ENCODE measurements around the gene NKD1. TPM values are rescaled to one million over a fixed set of nuclear protein-coding genes. Genes with fewer than 3 reads are reported as not detected.
A peak's percentile ranks its signal among the peaks of the same experiment; 100 is the strongest.

The NKD1 gene
- polyA plus RNA-seq, 1 experiment: not detected

- no peak overlapping the region for H3K4me3 ChIP-seq (ENCODE audit: low read depth, low read length)
- no peak for DNase-seq (ENCODE audit: low read depth, low spot score)
- H3K27me3 ChIP-seq (ENCODE audit: control insufficient read depth, insufficient read depth, low read length): peaks cover 8% of the 10 kb centered on the region
- TF ChIP-seq, protein P1, sequence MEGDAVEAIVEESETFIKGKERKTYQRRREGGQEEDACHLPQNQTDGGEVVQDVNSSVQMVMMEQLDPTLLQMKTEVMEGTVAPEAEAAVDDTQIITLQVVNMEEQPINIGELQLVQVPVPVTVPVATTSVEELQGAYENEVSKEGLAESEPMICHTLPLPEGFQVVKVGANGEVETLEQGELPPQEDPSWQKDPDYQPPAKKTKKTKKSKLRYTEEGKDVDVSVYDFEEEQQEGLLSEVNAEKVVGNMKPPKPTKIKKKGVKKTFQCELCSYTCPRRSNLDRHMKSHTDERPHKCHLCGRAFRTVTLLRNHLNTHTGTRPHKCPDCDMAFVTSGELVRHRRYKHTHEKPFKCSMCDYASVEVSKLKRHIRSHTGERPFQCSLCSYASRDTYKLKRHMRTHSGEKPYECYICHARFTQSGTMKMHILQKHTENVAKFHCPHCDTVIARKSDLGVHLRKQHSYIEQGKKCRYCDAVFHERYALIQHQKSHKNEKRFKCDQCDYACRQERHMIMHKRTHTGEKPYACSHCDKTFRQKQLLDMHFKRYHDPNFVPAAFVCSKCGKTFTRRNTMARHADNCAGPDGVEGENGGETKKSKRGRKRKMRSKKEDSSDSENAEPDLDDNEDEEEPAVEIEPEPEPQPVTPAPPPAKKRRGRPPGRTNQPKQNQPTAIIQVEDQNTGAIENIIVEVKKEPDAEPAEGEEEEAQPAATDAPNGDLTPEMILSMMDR (IDR thresholded peaks at IDR 0.05; ENCODE audit: low read depth, low read length): peak; percentile 47
- POLR2A ChIA-PET: interaction anchor here (0.6 kb wide), 1 partner anchor 154 kb away, joined by 3 read pairs; no protein-coding TSS in a partner anchor
- H3K27ac ChIP-seq (ENCODE audit: low read depth, low read length): no peak overlapping the region
- H3K9me3 ChIP-seq (ENCODE audit: control insufficient read depth, insufficient read depth, low read length): no peaks in the 10 kb centered on the region
- CTCF ChIA-PET: interaction anchor here (0.6 to 4.3 kb wide), 12 partner anchors 34 to 213 kb away, joined by 3 to 59 read pairs (median 3); no protein-coding TSS in a partner anchor
These were observed 45.4 kb downstream of the NKD1 start for GRCh38 chr16:50593410-50594150.

- no peak overlapping the region for H3K27ac ChIP-seq (ENCODE audit: low read depth, low read length)
- H3K4me3 ChIP-seq (ENCODE audit: low read depth, low read length): no peak overlapping the region
- H3K27me3 ChIP-seq (ENCODE audit: control insufficient read depth, insufficient read depth, low read length): peaks cover 8% of the 10 kb centered on the region
- TF ChIP-seq, protein P1 (IDR thresholded peaks at IDR 0.05; ENCODE audit: low read depth, low read length): no peak
- ChIA-PET POLR2A (interaction anchor here (0.6 kb wide), 1 partner anchor 153 kb away, joined by 3 read pairs; no protein-coding TSS in a partner anchor), CTCF (interaction anchor here (0.6 to 4.3 kb wide), 12 partner anchors 33 to 212 kb away, joined by 3 to 59 read pairs (median 3); no protein-coding TSS in a partner anchor)
- no peak for DNase-seq (ENCODE audit: low read depth, low spot score)
- H3K9me3 ChIP-seq (ENCODE audit: control insufficient read depth, insufficient read depth, low read length): no peaks in the 10 kb centered on the region
These were observed 46.4 kb downstream of the NKD1 start for GRCh38 chr16:50594308-50595260.

DNA sequence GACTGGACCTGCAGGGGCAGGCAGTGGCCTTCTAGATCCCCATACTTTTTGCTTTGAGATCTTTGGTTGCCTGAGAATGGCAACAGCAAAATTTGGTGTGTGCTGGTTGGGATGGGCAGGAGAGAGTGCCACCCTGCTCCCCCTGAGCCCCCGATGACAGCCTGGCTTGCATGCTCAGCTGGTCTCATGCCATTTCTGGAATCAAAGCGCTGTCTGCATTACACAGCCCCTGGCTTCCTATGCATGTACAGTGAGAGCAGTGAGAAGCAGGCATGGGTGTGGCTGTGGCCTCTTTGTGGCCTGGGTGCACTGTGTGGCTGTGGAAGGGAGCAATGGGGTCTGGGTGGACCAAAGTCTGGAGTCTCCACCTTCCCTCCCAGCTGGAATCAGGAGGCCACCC lies 47.7 kb downstream of the NKD1 start:
- POLR2A ChIA-PET: no interaction called here
- H3K27ac ChIP-seq (ENCODE audit: low read depth, low read length): no peak overlapping the region
- peaks cover 8% of the 10 kb centered on the region for H3K27me3 ChIP-seq (ENCODE audit: control insufficient read depth, insufficient read depth, low read length)
- TF ChIP-seq, protein P1 (IDR thresholded peaks at IDR 0.05; ENCODE audit: low read depth, low read length): no peak
- DNase-seq (ENCODE audit: low read depth, low spot score): no peak
- no peak overlapping the region for H3K4me3 ChIP-seq (ENCODE audit: low read depth, low read length)
- CTCF ChIA-PET: no interaction called here
- no peaks in the 10 kb centered on the region for H3K9me3 ChIP-seq (ENCODE audit: control insufficient read depth, insufficient read depth, low read length)

GRCh38 chr16:50596762-50597450 lies 48.7 kb downstream of the NKD1 start:
- DNase-seq (ENCODE audit: low read depth, low spot score): no peak
- Histone ChIP-seq H3K27me3 (ENCODE audit: control insufficient read depth, insufficient read depth, low read length) (peaks cover 9% of the 10 kb centered on the region), H3K27ac (ENCODE audit: low read depth, low read length) (no peak overlapping the region), H3K9me3 (ENCODE audit: control insufficient read depth, insufficient read depth, low read length) (no peaks in the 10 kb centered on the region), H3K4me3 (ENCODE audit: low read depth, low read length) (no peak overlapping the region)
- ChIA-PET CTCF (no interaction called here), POLR2A (no interaction called here)
- TF ChIP-seq, protein P1 (IDR thresholded peaks at IDR 0.05; ENCODE audit: low read depth, low read length): no peak
